Activated T-helper 1 cell treated with Interleukin-2 at 50 U/mL for 16 hours (primary cell): ENCODE results near the gene SYCE1.
A peak's percentile ranks its signal among the peaks of the same experiment; 100 is the strongest.
"Not testable (repeated sequence)": the region's sequence is repeated elsewhere in the genome, so short reads cannot be mapped to it uniquely, and the experiment has no call there.

Experiments used
- DNase-seq: peaks from one replicate; pipeline ENCODE4 v3.0.0-alpha.2; 2020; ENCODE audit warnings: low read depth

SYCE1 gene

GRCh38 chr10:133557381-133557780 lies 8.0 kb downstream of the SYCE1 start:
- no peak for DNase-seq

GRCh38 chr10:133555521-133555920 lies 9.9 kb downstream of the SYCE1 start:
- no peak for DNase-seq

GRCh38 chr10:133554600-133554999 lies 10.8 kb downstream of the SYCE1 start:
- DNase-seq, result no peak

DNA sequence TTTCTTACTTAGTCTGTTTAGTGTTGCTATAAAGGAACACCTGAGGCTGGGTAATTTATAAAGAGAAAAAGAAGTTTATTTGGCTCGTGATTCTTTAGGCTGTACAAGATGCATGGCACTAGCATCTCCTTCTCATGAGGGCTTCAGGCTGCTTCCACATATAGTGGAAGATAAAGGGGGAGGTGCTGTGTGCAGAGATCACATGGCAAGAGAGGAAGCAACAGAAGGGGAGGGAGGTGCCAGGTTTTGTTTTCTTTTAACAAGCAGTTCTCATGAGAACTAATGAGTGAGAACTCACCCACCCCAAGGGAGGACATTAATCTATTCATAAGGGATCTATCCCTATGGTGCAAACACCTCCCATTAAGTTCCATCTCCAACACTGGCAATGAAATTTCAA lies 20.9 kb downstream of the SYCE1 start:
- DNase-seq, result no peak

GRCh38 chr10:133541441-133541975 lies 23.9 kb downstream of the SYCE1 start:
- DNase-seq, result not testable (repeated sequence)

DNA sequence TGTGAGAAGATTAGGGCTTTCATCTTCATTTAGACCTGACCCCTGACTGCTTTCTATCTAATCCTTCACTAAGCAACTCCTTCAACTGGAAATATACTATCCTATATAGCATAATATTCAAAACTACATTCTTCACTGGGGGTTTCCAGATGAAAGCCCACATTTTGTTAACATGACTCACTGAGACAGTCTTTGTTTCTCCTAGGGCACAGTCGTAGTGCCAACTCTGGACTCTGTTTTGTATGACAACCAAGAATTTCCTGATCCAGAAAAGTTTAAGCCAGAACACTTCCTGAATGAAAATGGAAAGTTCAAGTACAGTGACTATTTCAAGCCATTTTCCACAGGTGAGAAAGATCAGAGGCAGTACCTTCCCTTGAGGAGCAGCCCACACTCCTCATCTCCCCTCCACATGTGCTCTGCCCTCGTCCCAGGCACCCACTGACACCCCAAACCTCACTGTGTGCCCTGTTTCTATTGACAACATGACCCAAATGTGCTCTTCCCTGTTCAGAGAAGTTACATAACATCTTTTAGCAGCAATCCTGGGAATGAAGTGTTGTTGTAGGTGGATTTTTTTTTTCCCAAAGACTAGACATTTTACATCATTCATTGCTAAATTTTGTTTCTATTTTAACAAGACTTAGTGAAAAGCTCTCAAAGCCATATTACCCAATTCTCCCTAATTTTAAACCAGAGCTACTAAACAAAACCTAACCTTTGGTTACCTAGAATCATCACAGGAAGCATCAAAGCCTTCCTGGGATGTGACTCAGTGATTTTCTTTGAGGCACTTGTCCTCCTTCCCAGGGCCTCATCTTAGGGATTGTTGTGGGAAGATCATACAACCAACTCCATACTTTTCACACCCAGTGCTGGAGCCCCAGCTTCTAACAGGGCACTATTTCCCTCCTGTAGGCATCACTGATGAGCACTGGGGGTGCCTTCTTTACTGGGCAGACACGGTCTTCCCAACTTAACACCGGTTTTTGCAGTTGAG lies 27.5 kb downstream of the SYCE1 start:
- DNase-seq, result no peak

- DNase-seq, result no peak
Measured at GRCh38 chr10:133536198-133536597, 29.2 kb downstream of the SYCE1 start.

DNA sequence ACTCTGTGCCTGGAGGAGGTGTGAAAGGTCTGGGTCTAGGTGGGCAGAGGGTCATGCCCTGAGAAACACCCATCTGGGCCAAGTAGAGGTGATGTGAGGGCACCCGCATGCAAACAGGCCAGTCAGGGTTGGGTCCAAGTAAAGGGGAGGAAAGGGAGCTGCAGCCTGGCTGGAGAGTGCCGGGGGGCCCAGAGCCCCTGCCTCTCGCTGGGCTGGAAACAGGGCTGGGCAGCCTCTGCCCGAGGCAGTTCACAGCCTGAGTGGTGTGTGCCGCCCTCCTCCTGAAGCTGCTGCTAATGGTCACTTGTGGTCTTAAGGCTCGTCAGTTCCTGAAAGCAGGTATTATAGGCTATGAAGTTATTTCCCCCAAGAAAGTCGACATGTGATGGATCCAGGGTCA lies 31.0 kb downstream of the SYCE1 start:
- DNase-seq, result no peak

DNA sequence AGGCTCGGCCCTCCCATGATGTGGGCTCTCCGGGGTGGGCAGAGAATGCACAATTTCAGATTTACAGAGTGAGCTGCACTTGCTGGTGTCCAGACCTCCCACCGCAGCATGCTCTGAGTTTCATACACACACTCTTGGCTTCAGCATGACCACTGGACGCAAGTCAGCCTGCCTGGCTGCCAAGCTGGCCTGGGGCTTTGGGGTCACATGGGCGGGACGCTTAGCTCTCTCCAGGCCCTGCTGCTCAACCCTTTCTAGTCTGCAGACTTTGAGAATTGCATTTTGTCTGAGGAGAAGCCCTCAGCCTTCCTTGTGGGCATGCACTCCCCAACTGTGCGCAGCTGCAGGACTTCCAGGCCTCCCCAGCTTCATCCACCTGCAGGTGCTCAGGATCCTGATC lies 32.5 kb downstream of the SYCE1 start:
- DNase-seq, result no peak

DNA sequence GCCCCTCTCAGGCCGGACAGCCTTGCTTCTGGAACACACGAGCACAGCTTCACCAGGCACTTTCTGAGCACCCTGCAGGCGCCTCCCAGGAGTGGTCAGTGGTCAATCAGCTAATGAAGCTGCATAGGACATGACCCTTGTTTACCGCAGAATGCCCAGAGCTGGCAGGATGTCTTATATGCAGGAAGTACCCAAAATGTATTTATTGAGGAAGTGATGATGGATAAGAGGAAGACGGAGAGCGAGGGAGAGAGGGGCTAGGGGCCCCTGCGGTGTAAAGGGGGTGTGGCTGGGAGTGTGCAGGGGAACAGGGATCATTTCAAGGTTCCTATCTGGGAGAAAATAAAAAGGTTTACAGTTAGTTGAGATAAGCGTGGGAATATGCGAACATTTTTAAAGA lies 34.9 kb downstream of the SYCE1 start:
- DNase-seq, result no peak

DNA sequence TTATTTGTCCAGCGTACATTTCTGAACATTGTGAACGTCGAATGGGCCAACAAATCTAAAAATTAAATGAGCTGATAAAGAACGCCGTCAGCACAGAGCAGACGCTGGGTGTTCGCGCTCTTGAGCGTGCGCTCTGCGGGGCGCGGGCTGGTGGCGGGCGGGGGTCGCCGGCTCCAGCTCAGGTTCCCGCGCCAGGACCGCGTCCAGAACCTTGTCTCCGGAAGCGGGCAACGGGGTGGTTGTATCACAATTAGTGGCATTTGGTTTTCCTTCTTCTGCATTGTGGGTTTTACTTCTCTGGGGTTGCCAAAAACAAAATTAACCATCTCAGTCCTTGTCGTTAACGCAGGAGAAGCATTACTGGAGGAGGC lies 35.8 kb downstream of the SYCE1 start:
- DNase-seq, result no peak

DNA sequence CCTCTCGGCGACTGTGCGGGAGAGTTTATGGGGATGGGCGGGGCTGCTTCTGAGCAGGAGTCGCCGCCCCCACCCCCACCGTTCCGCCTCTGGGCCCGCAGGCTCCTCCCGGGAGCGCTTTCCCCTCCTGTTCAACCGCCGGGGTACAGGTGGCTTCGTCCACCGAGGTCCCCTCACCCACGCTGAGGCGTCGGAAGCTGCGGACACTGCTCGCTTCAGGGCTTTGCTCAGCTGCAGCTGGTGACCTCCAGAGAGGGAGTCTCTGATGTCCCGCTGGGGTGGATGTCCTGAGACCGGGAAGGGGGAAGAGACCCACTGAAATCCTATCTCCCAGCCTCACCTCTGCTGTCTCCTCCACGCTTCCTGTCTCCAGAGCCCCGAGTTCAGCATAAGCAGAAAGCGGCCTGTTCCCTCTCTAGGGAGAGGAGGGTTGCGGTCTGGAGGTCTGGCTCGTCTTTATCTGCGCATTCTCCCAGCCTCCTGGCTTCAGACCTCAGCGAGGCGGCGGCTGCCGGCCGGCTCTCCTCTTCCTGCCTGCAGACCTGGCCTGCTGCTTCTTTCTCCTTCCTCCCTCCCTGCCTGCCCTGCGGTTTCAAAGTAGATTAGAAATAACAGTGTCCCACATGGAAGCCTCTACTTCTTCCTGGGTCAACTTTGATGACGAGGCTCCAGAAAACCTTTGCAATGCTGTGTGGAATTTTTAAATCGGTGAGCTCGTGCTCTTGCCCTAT lies 36.4 kb downstream of the SYCE1 start:
- no peak for DNase-seq

GRCh38 chr10:133528296-133528844 lies 37.0 kb downstream of the SYCE1 start:
- DNase-seq, result no peak

- DNase-seq, result no peak
Measured at GRCh38 chr10:133527771-133528271, 37.6 kb downstream of the SYCE1 start.

- no peak for DNase-seq
Measured at GRCh38 chr10:133526957-133527588, 38.3 kb downstream of the SYCE1 start, which contains the start of gene CYP2E1. TSS of gene CYP2E1 (plus strand) at chr10:133527363. CDS start at chr10:133527396, 33 bp downstream.

DNA sequence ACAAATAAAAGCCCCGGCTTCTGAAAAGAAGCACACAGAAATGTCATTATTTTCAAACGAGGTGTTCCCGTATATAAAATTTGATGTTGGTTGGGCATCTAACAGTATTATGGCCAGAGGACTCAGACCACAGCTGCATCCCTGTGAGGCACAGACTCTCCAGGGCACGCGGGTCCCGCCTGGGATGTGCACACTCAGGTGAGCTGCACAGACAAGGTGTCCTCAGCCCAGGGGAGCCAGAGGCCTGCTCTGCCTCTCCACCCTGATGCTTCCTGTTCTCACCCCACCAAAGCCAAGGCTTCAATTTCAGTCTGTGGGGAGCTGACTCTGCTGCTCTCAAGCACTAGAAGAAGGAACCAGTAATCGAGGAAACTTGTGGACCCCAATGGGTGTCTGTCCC lies 39.9 kb downstream of the SYCE1 start:
- DNase-seq, result no peak

- DNase-seq, result no peak
Measured at GRCh38 chr10:133523631-133524203, 41.7 kb downstream of the SYCE1 start.

DNA sequence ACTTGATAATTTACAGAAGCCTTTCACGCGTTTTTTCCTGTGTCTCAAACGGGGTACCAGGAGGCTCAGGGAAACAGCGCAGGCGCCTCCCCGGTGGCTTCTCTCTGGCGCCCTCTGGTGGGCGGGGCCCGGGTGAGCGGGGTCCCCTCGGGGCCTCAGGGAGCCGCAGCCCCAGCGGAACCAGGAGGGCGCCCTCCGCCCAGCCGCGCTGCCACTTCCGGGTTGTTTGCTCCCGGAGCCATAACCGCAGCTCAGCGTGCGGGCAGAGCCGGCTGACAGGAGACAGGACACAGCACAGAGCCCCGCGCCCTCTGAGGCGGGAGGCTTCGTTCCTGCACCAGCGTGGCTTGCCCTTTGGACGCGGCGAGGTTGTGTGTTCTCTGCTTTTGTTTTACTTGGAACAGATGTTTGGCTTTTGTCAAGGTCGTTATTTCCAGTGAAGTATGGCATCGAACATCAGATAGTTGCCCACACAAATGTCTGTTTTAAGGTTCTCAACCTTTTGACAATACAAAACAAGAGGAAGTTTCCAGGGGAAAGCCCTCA lies 45.1 kb downstream of the SYCE1 start:
- DNase-seq, result peak; percentile 81

GRCh38 chr10:133518517-133518916 lies 46.9 kb downstream of the SYCE1 start:
- not testable (repeated sequence) for DNase-seq

GRCh38 chr10:133516057-133516456 lies 49.3 kb downstream of the SYCE1 start:
- DNase-seq, result no peak

DNA sequence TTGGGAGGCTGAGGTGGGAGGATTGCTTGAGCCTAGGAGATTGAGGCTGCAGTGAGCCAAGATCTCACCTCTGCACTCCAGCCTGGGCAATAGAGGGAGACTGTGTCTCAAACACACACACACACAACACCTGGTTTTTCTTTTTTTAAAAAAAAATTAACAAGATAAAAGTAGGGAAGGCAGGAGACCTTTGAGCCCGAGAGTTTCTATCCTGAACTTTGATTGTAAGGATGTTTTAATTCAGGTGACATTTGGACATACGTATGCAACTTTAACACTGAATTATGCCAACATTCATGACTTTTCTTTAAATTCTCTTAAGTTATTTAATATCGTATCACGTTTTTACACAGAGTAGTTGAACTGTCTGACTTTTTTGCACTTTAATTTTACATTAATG lies 49.9 kb downstream of the SYCE1 start:
- no peak for DNase-seq
